HG03575 (cell line): ENCODE data around the gene NUB1.

Experiments used
- ATAC-seq: cut with Tn5 transposase; IDR thresholded peaks from one replicate; pipeline ENCODE4 v1.9.1; 2021; ENCODE audit not compliant: unreplicated experiment, insufficient number of reproducible peaks, low FRiP score; ENCODE audit errors: extremely low read depth

The NUB1 gene

GRCh38 chr7:151372612-151373265 lies 31.1 kb downstream of the NUB1 start:
- ATAC-seq, result no peak

GRCh38 chr7:151373599-151373998 lies 32.0 kb downstream of the NUB1 start:
- ATAC-seq, result no peak

- ATAC-seq, result no peak
Measured at GRCh38 chr7:151374139-151374538, 32.5 kb downstream of the NUB1 start.

GRCh38 chr7:151374726-151375125 lies 33.1 kb downstream of the NUB1 start:
- ATAC-seq, result no peak

GRCh38 chr7:151375530-151376217 lies 34.1 kb downstream of the NUB1 start:
- no peak for ATAC-seq

- ATAC-seq, result no peak
Measured at GRCh38 chr7:151376218-151376902, 34.7 kb downstream of the NUB1 start.

- ATAC-seq, result no peak
Measured at GRCh38 chr7:151377406-151377805, 35.8 kb downstream of the NUB1 start.

GRCh38 chr7:151378011-151378410 lies 36.4 kb downstream of the NUB1 start:
- ATAC-seq, result no peak

- no peak for ATAC-seq
Measured at GRCh38 chr7:151378496-151379192, 37.0 kb downstream of the NUB1 start.

- ATAC-seq, result no peak
Measured at GRCh38 chr7:151379193-151379520, 37.5 kb downstream of the NUB1 start.

- no peak for ATAC-seq
Measured at GRCh38 chr7:151379534-151380198, 38.1 kb downstream of the NUB1 start.

GRCh38 chr7:151380199-151381097 lies 38.8 kb downstream of the NUB1 start:
- ATAC-seq, result no peak

- ATAC-seq, result no peak
Measured at GRCh38 chr7:151381098-151381347, 39.4 kb downstream of the NUB1 start.

GRCh38 chr7:151381348-151382078 lies 39.9 kb downstream of the NUB1 start:
- no peak for ATAC-seq

- ATAC-seq, result no peak
Measured at GRCh38 chr7:151382079-151382885, 40.7 kb downstream of the NUB1 start.

- no peak for ATAC-seq
Measured at GRCh38 chr7:151383638-151384351, 42.2 kb downstream of the NUB1 start.

- no peak for ATAC-seq
Measured at GRCh38 chr7:151384352-151384697, 42.7 kb downstream of the NUB1 start.
